Activated CD4-positive, alpha-beta T cell treated with anti-CD3 and anti-CD28 coated beads, Interleukin-2, Interleukin-6, amounts not matched to agents 100 ng/mL and 50 ng/mL, durations not matched to agents 16 hours and 8 hours (primary cell): ENCODE results near the gene TUBB3.
"Not testable (repeated sequence)": the region's sequence is repeated elsewhere in the genome, so short reads cannot be mapped to it uniquely, and the experiment has no call there.

Experiments
- DNase-seq: peaks from one replicate; pipeline ENCODE4 v3.0.0-alpha.2; 2020

TUBB3 gene

DNA sequence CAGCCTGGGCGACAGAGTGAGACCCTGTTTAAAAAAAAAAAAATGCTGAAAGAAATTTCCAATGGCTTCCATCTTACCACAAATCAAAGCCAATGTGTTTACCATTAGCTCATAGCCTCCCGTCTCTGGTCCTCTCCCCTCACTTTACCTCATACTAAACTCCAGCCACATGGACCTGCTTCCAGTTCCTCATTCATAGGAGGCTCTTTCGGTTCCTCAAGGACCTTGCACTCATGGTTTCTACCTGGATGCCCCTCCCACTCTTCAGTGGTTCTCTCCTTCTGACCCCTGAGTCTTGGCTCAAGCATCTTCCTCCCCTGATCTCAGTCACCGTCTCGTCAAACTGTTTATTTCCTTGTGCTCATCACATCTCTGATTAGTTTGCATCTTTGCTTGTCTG is 21.6 kb downstream of the TUBB3 start:
- no peak for DNase-seq

DNA sequence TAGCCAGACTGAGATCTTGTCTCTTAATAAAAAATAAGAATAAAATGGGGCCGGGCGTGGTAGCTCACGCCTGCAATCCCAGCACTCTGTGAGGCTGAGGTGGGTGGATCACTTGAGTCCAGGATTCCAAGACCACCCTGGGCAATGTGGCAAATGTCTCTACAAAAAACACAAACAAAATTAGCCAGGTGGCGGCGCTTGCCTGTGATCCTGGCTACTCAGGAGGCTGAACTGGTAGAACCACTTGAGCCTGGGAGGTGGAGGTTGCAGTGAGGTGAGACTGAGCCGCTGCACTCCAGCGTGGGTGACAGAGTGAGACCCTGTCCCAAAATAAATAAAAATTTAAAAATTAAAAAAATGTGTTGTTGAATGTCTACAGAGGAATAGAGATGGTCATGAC is 22.5 kb downstream of the TUBB3 start:
- DNase-seq = no peak

DNA sequence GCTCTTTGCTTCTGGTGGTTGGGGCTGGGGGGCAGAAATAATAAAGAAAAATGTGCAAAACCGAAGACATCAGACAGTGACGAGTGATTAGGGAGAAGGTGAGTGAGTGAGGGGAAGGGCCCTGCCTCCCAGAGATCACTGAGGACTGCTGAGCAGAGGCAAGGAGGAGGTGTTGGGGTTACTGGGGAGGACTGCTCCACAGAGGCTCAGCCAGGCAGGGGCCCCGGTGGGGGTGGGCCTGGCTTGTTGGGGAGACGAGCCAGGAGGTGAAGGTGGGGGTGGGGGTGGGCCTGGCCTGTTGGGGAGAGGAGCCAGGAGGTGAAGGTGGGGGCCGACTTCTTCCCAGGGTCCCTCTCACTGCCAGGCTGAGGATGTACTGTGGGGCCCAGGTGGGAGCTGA is 23.4 kb downstream of the TUBB3 start:
- DNase-seq = no peak

DNA sequence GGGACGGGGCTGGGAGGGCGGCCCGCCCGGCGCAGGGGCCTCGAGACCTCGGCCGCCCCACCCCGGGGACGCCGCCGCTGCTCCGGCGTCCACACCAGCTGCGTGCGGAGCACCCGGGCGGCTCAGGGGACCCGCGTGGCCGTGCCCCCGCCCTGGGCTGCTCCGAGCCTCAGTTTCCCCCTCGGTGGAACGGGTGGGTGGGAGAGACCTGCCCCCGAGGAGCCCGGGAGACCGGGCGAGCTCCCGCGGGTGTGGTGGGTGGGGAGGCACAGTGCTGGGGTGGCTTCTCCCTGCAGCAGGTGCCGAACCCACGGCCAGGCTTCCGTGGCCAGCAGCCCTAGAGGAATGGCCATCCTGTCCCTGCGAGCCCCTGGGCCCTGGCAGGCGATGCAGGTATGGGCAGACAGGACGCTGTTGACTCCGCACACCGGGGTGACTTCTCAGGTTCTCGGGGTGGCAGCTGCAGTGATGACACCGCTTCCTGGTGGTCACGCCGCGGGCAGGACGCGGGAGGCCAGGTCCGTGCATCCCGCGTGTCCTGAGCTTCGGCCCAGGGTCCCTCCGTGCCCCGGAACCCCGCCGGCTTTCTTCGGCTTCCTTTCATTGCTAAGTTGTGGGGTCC is 26.1 kb downstream of the TUBB3 start:
- no peak for DNase-seq

GRCh38 chr16:89949756-89950155 is 26.6 kb downstream of the TUBB3 start:
- no peak for DNase-seq

DNA sequence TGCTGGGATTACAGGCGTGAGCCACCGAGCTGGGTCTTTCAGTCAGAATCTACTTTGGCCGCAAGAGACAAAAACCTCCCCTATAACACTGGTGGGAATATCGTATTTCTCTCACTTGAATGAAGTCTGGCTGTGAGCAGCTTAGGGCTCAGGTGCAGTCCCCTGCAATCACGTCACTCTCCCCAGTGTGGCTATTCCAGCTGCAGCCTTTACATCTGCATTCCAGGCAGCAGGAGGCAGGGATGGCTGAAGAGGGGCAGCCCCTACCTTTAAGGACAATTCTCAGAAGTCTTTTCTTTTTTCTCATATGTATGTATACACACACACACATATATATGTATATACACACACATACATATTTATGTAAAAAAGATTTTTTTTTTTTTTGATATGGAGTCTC is 28.4 kb downstream of the TUBB3 start:
- DNase-seq = no peak

DNA sequence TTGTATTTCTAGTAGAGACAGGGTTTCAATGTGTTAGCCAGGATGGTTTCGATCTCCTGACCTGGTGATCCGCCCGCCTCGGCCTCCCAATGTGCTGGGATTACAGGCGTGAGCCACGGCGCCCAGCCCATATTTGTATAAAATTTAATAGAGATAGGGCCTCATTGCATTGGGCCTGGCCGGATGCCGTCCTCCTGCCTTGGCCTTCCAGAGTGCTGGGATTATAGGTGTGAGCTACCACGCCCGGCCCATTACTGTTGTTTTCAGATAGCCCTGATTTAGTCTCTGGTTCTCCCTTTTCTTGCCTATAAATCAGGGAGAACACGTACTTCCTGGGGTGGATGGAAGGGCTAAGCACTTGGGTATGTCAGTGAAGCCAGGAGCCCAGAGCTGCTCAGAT is 28.9 kb downstream of the TUBB3 start:
- DNase-seq = no peak

DNA sequence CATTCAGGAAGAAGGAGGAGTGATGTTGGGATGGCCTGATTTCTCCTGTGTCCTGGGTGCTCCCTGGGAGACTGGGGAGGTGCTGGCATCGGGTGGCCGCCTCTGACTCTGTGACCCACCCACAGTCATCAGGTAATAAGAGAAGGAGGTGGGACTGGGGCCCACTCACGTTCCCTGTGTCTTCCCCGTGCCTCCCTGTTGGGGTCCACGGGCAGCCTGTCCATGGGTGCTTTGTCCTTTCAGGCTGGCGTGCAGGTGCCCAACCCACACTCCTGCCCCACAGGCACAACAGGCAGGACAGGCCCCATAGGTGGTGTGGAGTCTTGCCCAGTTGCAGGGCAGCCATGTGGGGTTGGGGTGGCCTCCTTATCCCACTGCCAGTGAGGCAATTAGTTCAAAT is 29.4 kb downstream of the TUBB3 start:
- no peak for DNase-seq

- DNase-seq = no peak
Observed at GRCh38 chr16:89953671-89954406, 30.7 kb downstream of the TUBB3 start.

GRCh38 chr16:89954462-89954861 is 31.3 kb downstream of the TUBB3 start:
- DNase-seq = no peak

- no peak for DNase-seq
Observed at GRCh38 chr16:89955001-89955685, 32.0 kb downstream of the TUBB3 start.

DNA sequence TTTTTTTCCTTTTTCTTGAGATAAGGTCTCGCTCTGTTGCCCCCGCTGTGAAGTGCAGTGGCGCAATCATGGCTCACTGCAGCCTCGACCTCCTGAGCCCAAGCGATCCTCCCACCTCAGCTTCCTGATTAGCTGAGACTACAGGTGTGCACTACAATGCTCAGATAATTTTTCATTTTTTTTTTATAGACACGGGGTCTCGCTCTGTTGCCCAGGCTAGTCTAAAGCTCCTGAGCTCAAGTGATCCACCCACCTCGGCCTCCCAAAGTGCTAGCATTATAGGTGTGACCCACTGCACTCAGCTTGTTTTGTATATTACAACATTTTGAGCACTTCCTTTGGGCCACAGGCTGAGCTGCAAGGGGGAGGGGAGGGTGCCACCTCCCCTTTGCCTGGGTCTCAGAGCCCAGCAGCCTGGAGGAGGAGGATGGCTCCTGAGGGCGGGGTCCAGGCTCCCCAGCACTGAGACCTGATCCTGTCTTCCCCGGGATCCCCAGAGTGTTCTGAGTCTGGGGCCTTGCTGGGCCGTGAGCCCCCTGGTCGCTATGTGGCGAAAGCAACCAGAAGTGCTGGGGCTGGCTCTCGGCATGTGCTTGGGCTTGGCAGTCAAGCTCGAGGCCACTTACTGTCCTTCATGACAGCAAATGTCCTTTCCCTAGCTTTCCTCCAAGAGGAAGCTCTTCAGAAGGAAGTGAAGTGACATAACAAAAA is 33.5 kb downstream of the TUBB3 start:
- no peak for DNase-seq

GRCh38 chr16:89957216-89957785 is 34.2 kb downstream of the TUBB3 start:
- DNase-seq = no peak

DNA sequence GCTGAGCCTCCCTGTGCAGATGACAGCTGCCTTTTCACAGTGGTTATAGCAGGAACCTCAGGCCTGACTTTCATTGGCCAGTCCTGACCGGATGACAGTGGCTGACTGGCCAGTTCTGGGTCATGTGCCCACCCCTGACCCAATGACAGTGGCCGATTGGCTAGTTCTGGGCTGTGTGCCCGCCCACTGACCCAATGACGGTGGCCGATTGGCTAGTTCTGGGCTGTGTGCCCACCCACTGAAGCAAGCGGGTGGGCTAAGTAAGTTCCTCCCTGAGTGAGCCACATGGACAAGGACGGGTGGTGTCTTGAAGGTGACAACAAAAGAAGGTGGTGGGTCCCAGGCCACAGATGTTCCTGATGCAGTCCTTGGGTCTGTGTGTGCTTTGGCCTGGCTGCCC is 34.9 kb downstream of the TUBB3 start:
- DNase-seq = peak; percentile 16

- DNase-seq = no peak
Observed at GRCh38 chr16:89958596-89958995, 35.5 kb downstream of the TUBB3 start.

DNA sequence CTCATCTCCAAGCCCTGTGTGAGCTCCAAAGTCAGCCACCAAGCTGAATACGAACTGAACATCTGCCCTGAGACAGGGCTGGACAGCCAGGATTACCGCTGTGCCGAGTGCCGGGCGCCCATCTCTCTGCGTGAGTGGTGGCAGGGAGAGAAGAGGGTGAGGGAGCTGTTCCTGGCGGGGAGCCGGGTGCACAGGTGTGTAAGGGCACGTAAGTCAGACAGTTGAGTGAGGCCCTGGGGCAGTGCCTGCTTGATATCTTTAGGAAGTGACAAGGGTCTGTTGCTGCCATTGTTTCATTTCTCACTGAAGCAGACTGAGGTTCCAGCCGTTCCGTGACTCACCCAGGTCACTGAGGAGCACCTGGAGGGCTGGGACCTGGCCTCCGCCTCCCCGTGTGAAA is 37.8 kb downstream of the TUBB3 start:
- no peak for DNase-seq

GRCh38 chr16:89961920-89962319 is 38.8 kb downstream of the TUBB3 start:
- DNase-seq = no peak

- DNase-seq = no peak
Observed at GRCh38 chr16:89962754-89963498, 39.8 kb downstream of the TUBB3 start.

GRCh38 chr16:89964201-89964600 is 41.1 kb downstream of the TUBB3 start:
- DNase-seq = no peak

DNA sequence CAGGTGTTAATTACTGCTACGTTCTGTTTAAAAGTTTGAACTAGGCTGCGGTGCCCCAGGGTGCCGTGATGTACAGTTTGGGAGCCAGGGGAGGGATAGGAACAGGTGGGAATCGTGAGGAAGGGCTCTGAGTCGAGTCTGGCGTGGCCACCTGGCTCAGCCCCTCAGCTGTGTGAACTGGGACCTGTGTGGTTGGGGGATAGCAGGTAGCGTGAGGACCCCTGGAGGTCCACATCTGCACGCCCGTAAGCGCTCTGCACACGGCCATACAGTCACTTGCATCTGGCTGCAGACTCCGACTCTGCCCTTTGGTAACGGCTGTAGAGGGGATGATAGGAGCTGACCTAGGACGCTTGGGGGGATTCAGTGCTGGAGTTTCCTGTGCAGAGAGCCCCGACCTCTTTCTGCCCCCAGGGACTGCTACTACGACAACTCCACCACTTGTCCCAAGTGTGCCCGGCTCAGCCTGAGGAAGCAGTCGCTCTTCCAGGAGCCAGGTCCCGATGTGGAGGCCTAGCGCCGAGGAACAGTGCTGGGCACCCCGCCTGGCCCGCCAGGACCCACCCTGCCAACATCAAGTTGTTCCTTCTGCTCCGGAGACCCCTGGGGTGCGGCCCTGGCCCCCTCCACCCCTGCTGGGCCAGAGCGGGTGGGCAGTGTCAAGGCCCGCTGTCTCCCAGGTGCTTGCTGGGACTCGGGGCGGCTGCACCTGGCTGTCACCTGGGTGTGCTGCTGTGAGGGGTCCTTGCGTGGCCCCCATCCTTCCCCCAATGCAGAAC is 42.5 kb downstream of the TUBB3 start:
- no peak for DNase-seq

- DNase-seq = no peak
Observed at GRCh38 chr16:89966756-89967155, 43.6 kb downstream of the TUBB3 start.

GRCh38 chr16:89967436-89967835 is 44.3 kb downstream of the TUBB3 start:
- DNase-seq = not testable (repeated sequence)
